T-helper 2 cell treated with Interferon-gamma antibody and Interleukin-4, amounts not matched to agents 5 μg/mL and 100 μg/mL, for 36 hours (primary cell): Measurements from ENCODE around the gene LANCL2.

Source experiments
- DNase-seq: peaks from one replicate; pipeline ENCODE4 v3.0.0; 2021; ENCODE audit warnings: low spot score
- H3K27ac Mint-ChIP-seq: one replicate; pipeline ENCODE4 v1.8.0; 2021; ENCODE audit warnings: mild to moderate bottlenecking, mixed read lengths
- H3K27me3 Mint-ChIP-seq: one replicate; pipeline ENCODE4 v1.8.0; 2021; ENCODE audit warnings: low read depth, mixed read lengths
- H3K36me3 Mint-ChIP-seq: one replicate; pipeline ENCODE4 v1.8.0; 2021; ENCODE audit warnings: low read depth, mixed read lengths
- H3K4me1 Mint-ChIP-seq: one replicate; pipeline ENCODE4 v1.8.0; 2021; ENCODE audit warnings: low read depth, mixed read lengths
- H3K4me3 Mint-ChIP-seq: one replicate; pipeline ENCODE4 v1.8.0; 2022; ENCODE audit warnings: mild to moderate bottlenecking, moderate library complexity, mixed read lengths
- H3K9me3 Mint-ChIP-seq: one replicate; pipeline ENCODE4 v1.8.0; 2021; ENCODE audit warnings: mixed read lengths

LANCL2 gene

DNA sequence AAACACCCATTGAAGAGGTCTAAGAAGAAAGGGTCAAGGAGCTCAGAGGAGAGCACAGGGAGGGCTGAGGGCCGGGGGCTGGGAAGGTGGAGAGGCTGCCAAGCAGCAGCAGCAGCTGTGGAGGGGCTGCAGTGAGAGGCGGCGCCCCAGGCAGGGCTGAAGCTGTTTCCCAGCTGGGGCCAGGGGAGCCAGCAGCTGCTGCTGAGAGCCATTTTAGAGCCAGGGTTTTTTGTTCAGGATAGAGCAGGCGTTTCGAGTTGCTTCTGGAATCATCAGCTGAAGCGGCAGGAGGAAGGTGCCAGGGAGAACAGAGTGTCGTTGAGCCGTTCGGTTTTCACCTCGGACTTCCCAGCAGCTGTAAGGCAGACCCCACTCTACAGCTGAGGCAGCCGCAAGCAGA lies 62.7 kb downstream of the LANCL2 start:
- H3K27ac Mint-ChIP-seq, result no peak overlapping the region

DNA sequence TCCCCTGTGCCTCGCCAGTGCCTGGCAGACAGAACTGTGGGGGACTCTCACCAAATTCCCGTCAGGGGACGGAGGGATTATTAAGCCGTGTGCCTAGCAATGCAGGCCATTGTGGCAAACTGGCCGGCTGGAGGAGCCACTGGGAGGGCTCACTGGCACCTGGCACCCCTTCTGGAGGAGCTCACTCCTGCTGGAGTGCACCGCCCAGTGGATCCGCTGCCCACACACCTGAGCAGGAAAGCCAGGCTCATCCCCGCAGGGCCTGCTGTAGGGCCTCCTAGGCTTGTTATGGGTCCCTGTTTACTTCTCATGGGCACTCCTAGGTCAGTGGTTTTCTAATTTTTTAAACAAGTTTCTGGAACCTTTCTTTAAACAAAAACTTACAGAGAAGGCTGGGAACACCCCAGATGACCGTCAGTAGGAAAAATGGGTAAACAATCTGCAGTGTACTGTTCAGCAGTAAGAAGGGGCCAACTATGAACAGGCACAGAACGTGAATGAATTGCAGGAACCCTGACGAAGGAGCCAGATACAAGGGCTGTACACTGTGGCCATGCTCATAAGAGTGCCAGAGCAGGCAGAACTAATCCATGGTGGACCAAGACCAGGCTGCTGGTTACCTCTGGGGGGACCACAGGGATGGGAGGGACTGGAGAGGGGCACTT lies 64.8 kb downstream of the LANCL2 start:
- no peak for DNase-seq
- no peak overlapping the region for H3K4me3 Mint-ChIP-seq
- peaks cover 5% of the 10 kb centered on the region for H3K36me3 Mint-ChIP-seq
- peaks cover 5% of the 10 kb centered on the region for H3K4me1 Mint-ChIP-seq
- H3K27ac Mint-ChIP-seq, result no peak overlapping the region
- no peaks in the 10 kb centered on the region for H3K27me3 Mint-ChIP-seq
- no peaks in the 10 kb centered on the region for H3K9me3 Mint-ChIP-seq

More for the DNA sequence above, 62.7 kb downstream of the LANCL2 start:
- no peaks in the 10 kb centered on the region for H3K4me1 Mint-ChIP-seq
- H3K27me3 Mint-ChIP-seq, result no peaks in the 10 kb centered on the region
- H3K9me3 Mint-ChIP-seq, result no peaks in the 10 kb centered on the region
- DNase-seq, result no peak
- peaks cover 5% of the 10 kb centered on the region for H3K36me3 Mint-ChIP-seq
- no peak overlapping the region for H3K4me3 Mint-ChIP-seq

DNA sequence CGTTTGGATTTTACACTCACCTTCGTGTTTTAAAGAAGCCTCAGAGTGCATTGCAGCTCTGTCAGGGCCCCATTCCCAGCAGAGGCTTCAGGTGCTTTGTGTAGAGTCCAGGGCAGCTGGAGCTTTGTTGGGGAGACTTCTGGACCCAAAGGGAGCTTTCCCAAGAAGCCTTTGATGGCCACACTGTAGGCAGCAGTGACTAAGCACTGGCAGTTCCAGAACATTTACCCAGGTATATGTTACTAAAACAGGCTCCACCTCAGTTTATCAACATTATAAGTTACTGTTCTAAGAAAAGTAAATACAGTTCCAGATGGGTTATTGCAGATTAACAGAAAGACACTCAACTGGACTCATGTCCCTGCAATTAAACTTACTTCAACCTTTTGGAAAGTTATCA lies 66.8 kb downstream of the LANCL2 start:
- H3K27ac Mint-ChIP-seq, result no peak overlapping the region
- no peaks in the 10 kb centered on the region for H3K36me3 Mint-ChIP-seq
- no peak for DNase-seq
- H3K4me3 Mint-ChIP-seq, result no peak overlapping the region
- no peaks in the 10 kb centered on the region for H3K9me3 Mint-ChIP-seq
- no peaks in the 10 kb centered on the region for H3K27me3 Mint-ChIP-seq
- H3K4me1 Mint-ChIP-seq, result peaks cover 5% of the 10 kb centered on the region

DNA sequence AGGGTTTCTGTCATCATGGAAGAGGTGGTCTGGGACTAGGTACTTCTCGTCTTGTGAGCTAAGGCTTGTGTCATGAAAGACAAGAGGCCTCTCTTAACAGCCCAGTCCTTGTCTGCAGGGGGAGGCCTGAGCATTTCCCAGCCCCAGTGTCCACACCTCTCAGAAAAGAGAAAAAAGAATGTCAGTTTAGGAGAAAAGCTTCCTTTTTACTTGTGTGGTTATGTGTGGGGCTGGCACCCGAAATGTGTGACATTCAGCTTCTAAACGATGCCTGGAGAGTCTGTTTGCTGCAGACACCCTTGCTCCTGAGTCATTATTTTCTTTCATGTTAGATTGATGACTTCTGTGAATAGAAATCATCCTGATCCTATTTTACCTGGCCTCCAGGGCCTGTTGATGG lies 67.4 kb downstream of the LANCL2 start:
- Mint-ChIP-seq H3K4me1 (peaks cover 5% of the 10 kb centered on the region), H3K27me3 (no peaks in the 10 kb centered on the region), H3K4me3 (no peak overlapping the region), H3K36me3 (no peaks in the 10 kb centered on the region), H3K27ac (no peak overlapping the region), H3K9me3 (no peaks in the 10 kb centered on the region)
- DNase-seq, result no peak

DNA sequence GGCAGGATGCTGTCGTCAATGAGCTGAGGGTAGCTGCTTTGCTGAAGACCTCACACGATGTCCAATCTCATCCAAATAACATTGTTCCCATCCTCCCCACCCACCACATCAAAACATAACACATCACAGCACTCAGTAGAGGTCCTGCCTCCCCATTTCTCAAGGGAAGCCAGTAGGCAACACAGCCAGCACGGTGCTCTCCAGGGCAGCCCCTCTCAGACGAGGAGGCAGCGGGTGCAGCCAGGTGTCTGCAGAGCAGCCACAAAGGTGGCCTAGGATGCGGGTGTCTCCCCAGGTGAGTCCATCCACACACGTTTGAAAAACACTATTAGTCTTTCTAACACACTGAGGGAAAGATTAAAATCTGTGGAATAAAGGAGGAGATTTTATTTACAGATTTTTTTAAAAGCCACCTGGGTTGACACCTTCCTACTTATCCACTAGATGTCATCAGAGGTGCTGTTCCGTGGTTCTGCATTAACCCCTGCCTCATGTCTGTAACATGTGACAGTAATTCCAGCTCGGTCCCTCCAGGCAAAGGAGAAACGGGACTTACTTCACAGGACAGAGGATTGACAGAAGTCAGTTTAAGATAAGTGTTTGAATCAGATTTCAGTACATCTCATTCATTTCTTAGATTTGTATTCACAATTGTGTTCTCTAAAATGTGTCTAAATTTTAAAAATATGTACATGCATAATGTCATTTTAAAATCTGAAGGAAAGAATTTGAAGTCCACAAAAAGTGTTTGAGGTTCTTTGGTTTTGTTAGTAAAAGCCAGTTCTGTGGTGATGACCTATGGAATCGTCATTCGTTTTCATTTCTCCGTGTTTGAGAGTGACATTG lies 68.0 kb downstream of the LANCL2 start:
- no peaks in the 10 kb centered on the region for H3K36me3 Mint-ChIP-seq
- H3K4me1 Mint-ChIP-seq, result peaks cover 5% of the 10 kb centered on the region
- DNase-seq, result no peak
- no peak overlapping the region for H3K4me3 Mint-ChIP-seq
- H3K9me3 Mint-ChIP-seq, result no peaks in the 10 kb centered on the region
- no peak overlapping the region for H3K27ac Mint-ChIP-seq
- H3K27me3 Mint-ChIP-seq, result no peaks in the 10 kb centered on the region

DNA sequence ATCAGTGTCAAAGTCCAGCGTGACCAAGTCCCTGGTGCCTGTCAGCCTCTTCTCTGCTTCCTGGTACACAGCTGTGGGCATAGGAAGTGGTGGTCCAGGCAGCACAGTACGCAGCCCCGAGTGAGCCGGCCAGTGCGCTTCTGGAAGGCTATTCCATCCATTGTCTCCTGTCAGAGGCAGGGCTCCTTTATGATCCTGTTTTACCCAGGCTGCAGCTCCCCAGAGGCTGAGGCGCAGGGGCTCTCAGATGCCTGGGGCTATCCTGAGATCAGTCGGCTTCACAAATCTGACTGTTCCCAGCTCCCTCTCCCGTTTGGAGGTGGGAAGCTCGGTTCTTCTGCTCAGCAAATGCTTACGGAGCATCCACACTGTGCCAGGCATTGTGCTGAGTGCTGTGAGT lies 70.3 kb downstream of the LANCL2 start:
- H3K36me3 Mint-ChIP-seq, result no peaks in the 10 kb centered on the region
- H3K4me1 Mint-ChIP-seq, result peaks cover 7% of the 10 kb centered on the region
- no peaks in the 10 kb centered on the region for H3K9me3 Mint-ChIP-seq
- DNase-seq, result no peak
- no peak overlapping the region for H3K4me3 Mint-ChIP-seq
- no peaks in the 10 kb centered on the region for H3K27me3 Mint-ChIP-seq
- H3K27ac Mint-ChIP-seq, result no peak overlapping the region

DNA sequence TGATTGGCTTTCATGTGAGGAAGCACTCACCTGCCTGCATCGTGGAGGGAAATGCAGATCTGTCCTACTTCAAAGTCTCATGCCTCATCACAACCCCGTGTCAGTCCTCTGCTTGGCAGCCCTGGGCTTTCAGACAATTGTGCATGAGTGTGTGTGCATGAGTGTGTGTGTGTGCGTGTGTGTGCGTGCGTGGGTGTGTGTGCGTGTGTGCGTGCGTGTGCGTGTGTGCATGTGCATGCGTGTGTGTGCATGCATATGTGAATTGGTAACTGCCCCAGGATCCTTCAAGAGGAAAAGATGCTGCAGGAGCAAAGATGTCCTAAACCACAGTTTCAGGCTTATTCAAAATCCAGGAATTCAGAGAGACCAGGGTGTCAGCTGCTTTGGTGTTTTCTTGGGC lies 71.3 kb downstream of the LANCL2 start:
- H3K9me3 Mint-ChIP-seq, result no peaks in the 10 kb centered on the region
- no peaks in the 10 kb centered on the region for H3K36me3 Mint-ChIP-seq
- DNase-seq, result no peak
- H3K27me3 Mint-ChIP-seq, result no peaks in the 10 kb centered on the region
- peaks cover 7% of the 10 kb centered on the region for H3K4me1 Mint-ChIP-seq
- H3K4me3 Mint-ChIP-seq, result no peak overlapping the region
- no peak overlapping the region for H3K27ac Mint-ChIP-seq

DNA sequence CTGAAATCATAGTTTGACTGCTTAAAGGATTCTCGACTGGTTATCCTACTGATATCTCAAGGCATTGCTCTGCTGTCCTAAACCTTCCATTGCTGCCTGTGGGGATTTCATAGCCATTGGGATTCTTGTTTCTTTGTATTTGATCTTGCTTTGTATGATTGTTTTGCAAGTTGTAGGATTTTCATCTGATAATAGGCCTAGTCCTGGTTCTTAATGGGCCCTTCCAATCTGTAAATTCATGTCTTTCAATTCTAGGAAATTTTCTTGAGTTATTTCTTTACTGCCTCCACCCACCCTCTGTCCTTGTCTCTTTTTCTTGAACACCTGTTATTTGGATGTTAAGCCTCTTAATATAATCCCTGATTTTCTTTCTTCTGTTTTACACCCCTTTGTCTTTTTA lies 72.2 kb downstream of the LANCL2 start:
- DNase-seq, result no peak
- Mint-ChIP-seq H3K27ac (no peak overlapping the region), H3K36me3 (no peaks in the 10 kb centered on the region), H3K4me1 (peaks cover 7% of the 10 kb centered on the region), H3K9me3 (no peaks in the 10 kb centered on the region), H3K27me3 (no peaks in the 10 kb centered on the region), H3K4me3 (no peak overlapping the region)

DNA sequence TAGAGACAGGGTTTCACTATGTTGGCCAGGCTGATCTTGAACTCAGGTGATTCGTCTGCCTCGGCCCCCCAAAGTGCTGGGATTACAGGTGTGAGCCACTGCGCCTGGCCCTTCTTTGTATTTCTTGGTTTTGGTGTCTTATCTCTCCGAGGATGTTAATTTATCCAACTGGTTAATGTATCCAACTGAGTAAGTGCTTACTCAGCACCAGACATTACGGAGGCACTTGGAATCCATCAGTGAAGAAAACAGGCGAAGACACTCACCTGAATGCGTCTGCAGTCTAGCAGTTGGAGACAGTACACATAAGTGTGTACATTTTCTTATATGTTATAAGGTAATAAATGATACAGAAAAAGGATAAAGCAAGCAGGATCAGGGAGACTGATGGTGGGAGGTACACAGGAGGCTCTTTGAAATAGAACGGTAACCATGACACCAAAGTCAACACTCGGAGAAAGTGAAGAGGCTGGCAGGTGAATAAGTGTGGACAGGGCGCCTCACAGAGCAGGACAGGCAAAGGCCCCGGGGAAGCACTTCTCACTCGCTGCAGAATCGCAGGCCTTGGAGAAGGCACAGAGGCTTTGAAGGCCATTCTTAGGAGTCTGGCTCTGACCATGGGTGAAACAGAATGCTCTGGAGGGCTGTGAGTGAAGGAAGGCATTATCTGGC lies 73.1 kb downstream of the LANCL2 start:
- no peaks in the 10 kb centered on the region for H3K27me3 Mint-ChIP-seq
- no peaks in the 10 kb centered on the region for H3K36me3 Mint-ChIP-seq
- no peak overlapping the region for H3K4me3 Mint-ChIP-seq
- H3K27ac Mint-ChIP-seq, result no peak overlapping the region
- DNase-seq, result no peak
- no peaks in the 10 kb centered on the region for H3K9me3 Mint-ChIP-seq
- peaks cover 3% of the 10 kb centered on the region for H3K4me1 Mint-ChIP-seq

DNA sequence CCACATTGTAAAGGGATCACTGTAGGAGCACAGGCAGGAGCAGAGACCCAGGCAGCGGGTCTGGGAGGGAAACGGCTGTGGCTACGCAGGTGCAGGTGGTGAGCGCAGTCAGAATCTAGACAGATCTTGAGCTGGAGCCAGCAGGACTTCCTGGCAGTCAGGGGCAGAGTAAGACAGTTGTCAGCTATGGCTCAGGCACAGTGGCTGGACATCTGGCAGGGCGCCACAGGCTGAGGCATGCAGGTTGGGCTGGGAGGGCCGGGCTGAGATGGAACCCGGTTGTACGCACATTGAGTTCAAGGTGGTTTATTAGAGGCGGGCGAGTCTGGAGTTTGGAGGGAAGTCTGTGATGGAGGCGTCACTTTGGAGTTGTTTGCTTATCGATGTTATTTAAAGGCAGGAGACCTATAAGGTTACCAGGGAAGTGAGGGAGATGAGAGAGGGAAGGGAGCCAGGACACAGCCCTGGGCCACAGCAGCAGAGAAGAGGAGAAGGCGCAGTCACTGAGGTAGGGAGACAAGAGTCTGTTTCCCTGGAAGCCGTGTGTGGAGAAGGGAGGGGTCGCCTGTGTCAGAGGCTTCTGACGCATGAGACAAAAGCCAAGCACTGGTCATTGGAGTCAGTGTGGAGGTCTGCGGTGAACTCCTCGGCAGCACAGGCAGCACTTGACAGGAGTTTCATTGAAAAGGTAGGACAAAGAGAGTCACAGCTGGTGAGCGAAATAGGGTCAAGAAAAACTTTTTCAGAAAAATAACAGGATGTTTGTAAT lies 73.8 kb downstream of the LANCL2 start:
- no peaks in the 10 kb centered on the region for H3K36me3 Mint-ChIP-seq
- DNase-seq, result no peak
- H3K9me3 Mint-ChIP-seq, result no peaks in the 10 kb centered on the region
- no peak overlapping the region for H3K4me3 Mint-ChIP-seq
- no peaks in the 10 kb centered on the region for H3K27me3 Mint-ChIP-seq
- H3K27ac Mint-ChIP-seq, result no peak overlapping the region
- peaks cover 2% of the 10 kb centered on the region for H3K4me1 Mint-ChIP-seq

DNA sequence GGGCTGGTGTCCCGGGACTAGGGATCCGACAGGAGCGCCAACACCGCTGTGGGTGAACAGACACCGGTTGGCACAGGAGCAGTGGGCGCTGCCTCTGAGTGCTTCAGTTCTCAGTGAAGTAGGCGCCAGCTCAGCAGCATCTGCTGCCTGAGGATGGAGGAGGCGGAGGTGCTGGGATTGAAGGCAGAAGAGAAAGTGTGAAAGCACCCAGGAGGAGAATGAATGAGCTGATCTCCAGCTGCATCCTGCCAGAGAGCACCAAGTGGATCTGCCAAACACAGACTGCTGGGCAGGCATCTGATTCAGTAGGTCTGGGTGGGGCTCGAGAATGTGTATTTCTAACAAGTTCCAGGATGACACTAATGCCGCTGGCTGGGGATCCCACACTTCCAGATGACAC lies 74.5 kb downstream of the LANCL2 start:
- Mint-ChIP-seq H3K27ac (peak overlapping the region; percentile 45), H3K27me3 (no peaks in the 10 kb centered on the region), H3K4me3 (no peak overlapping the region), H3K36me3 (no peaks in the 10 kb centered on the region), H3K4me1 (peaks cover 2% of the 10 kb centered on the region), H3K9me3 (no peaks in the 10 kb centered on the region)
- DNase-seq, result no peak

DNA sequence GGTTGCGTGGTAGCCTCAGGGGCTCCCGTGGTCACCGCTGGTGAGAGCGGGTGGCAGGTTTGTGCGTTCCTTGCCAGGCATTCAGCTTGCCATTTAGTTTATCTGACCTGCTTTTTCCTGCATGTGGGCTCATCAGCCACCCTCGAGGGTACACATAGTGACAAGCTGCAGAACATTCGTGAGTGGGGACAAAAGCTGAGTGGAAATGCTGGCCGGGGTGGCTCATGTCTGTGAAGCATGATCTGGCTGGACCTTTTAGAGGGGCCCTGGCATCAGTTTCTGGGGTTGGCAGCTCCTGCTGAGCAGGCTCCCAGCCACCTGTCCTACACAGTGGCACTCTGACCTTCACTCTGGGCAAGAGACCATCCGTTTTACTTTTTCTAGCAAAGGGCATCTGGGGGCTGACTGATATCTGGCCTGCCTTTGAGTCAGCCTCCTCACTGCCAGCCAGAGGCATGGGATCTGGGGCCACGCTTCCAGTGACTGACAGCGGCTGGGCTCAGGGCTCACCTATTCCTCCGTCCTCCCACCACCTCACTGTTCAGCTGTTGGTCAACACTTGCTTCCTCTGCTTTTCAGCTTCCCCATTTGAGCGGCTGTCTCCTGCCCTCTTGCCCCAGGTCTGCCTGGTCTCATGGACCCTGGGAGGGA lies 75.0 kb downstream of the LANCL2 start:
- Mint-ChIP-seq H3K4me1 (peaks cover 2% of the 10 kb centered on the region), H3K27me3 (no peaks in the 10 kb centered on the region), H3K27ac (peak overlapping the region; percentile 50), H3K36me3 (no peaks in the 10 kb centered on the region), H3K4me3 (no peak overlapping the region), H3K9me3 (no peaks in the 10 kb centered on the region)
- no peak for DNase-seq

DNA sequence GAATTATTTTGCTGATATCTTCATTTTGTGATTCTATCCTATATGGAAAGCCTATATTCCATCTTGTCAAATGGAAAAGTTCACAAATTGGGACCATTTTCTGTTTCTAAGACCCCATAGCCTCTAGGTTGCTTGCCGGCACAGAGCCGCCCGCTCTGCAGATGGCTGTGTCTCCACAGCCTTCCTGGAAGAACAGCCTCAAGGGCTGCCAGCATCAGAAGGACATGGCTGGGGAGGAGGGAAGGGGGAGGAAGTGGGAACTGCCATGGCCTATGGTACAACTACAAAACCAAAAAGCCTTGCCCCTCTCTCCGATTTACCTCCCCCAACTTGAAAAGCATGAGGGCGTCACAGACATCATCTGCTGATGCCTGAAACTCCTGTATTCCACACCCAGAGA lies 75.9 kb downstream of the LANCL2 start:
- Mint-ChIP-seq H3K27ac (no peak overlapping the region), H3K27me3 (no peaks in the 10 kb centered on the region), H3K9me3 (no peaks in the 10 kb centered on the region), H3K36me3 (no peaks in the 10 kb centered on the region), H3K4me3 (no peak overlapping the region), H3K4me1 (peaks cover 2% of the 10 kb centered on the region)
- no peak for DNase-seq
